Gastrocnemius medialis (tissue), 4 donors: ENCODE measurements around the gene USP14. TPM values are rescaled to one million over a fixed set of nuclear protein-coding genes. Genes with fewer than 3 reads are reported as not detected.

ENCODE experiments used
- ATAC-seq, 2 donors: fragments of 150-250 bp; one replicate each; pipeline ENCODE4 v1.9.1; 2016
- DNase-seq, 2 donors: peaks; one replicate each; pipeline ENCODE4 v3.0.0-alpha.2; 2019
- H3K27ac ChIP-seq, 4 donors: fragments of 200-600 bp; sonication (generic); 1 replicate in 1 of 4; 2 replicates in 3 of 4; pipeline ENCODE4 v1.5.1; 2016 to 2018; ENCODE audit warnings: mild to moderate bottlenecking in 2 of 4, moderate library complexity in 1 of 4
- H3K27me3 ChIP-seq, 3 donors: fragments of 200-600 bp; sonication (generic) in 2 of 3; 1 replicate in 1 of 3; 2 replicates in 2 of 3; pipeline versions ENCODE4 v1.5.1 to v1.6.0; 2016 to 2019; ENCODE audit warnings: mild to moderate bottlenecking in 1 of 3, moderate library complexity in 1 of 3
- H3K36me3 ChIP-seq, 2 donors: fragments of 200-600 bp; sonication (generic) in 1 of 2; one replicate each; pipeline ENCODE4 v1.5.1; 2017 to 2018
- H3K4me1 ChIP-seq, 2 donors: fragments of 200-600 bp; sonication (generic) in 1 of 2; one replicate each; pipeline ENCODE4 v1.5.1; 2016 to 2017; ENCODE audit warnings: mild to moderate bottlenecking in 2 of 2
- H3K4me3 ChIP-seq, 4 donors: fragments of 200-600 bp; sonication (generic) in 3 of 4; 1 replicate in 1 of 4; 2 replicates in 3 of 4; pipeline ENCODE4 v1.5.1; 2016 to 2019; ENCODE audit warnings: mild to moderate bottlenecking in 2 of 4
- H3K9me3 ChIP-seq, 3 donors: fragments of 200-600 bp; sonication (generic) in 2 of 3; 1 replicate in 1 of 3; 2 replicates in 2 of 3; pipeline ENCODE4 v1.5.1; 2016 to 2019
- CTCF ChIP-seq, 5 experiments: fragments of 450-650 bp in 3 of 5; fragments of 200-600 bp in 2 of 5; sonication (generic) in 2 of 5; IDR thresholded peaks in 4 of 5; conservative IDR thresholded peaks in 1 of 5; 1 replicate in 4 of 5; 2 replicates in 1 of 5; pipeline ENCODE4 v1.5.1; 2016 to 2019; ENCODE audit warnings: antibody characterized with exemption in 5 of 5, mild to moderate bottlenecking in 3 of 5, moderate library complexity in 3 of 5
- POLR2A ChIP-seq, 2 donors: fragments of 450-650 bp; IDR thresholded peaks; one replicate each; pipeline ENCODE4 v1.6.1; 2017; ENCODE audit warnings: antibody characterized with exemption in 2 of 2, mild to moderate bottlenecking in 2 of 2, moderate library complexity in 2 of 2
- in situ Hi-C, 4 donors: fragments of 200-750 bp; cut with MboI; loops; one replicate each; pipeline versions ENCODE4 v1.15.0 to v1.8.0; 2017; ENCODE audit warnings: low sequenced_read_pairs in 4 of 4
- intact Hi-C: fragments of 100-400 bp; cut with DNase I; formaldehyde crosslinking; loops from one replicate; pipeline ENCODE4 v1.15.1; 2023; ENCODE audit warnings: low total_unique reads
- total RNA-seq, 4 donors: library from RNA; depleted of rRNA; stranded (reverse); fragments of >200 nt; gene quantifications; one replicate each; pipeline versions ENCODE4 v1.1.0 to v1.2.3, GENCODE V29; 2016

The USP14 gene
- total RNA-seq, 4 donors from 2014 or later: 23.6 to 48.7 (median 42.2) TPM

GRCh38 chr18:215448-216010 is 57.2 kb downstream of the USP14 start:
- no peak for TF ChIP-seq CTCF (IDR thresholded peaks at IDR 0.05 in 4 of 5, conservative IDR thresholded peaks at IDR 0.05 in 1 of 5)
- no peak for TF ChIP-seq POLR2A (IDR thresholded peaks at IDR 0.05)
- Histone ChIP-seq H3K4me1 (no peaks in the 10 kb centered on the region), H3K36me3 (peaks cover 5 to 80% of the 10 kb centered on the region in 2 donors), H3K27ac (no peak overlapping the region), H3K9me3 (no peaks in the 10 kb centered on the region), H3K4me3 (no peak overlapping the region), H3K27me3 (no peaks in the 10 kb centered on the region)
- intact Hi-C loops (no loop called here), in situ Hi-C loops (no loop called here)
- DNase-seq: no peak
- ATAC-seq: no peak

GRCh38 chr18:217532-218336 is 59.4 kb downstream of the USP14 start:
- peaks cover 2 to 67% of the 10 kb centered on the region in 2 donors for H3K36me3 ChIP-seq
- in situ Hi-C loops: no loop called here
- H3K27me3 ChIP-seq: no peaks in the 10 kb centered on the region
- H3K4me1 ChIP-seq: no peaks in the 10 kb centered on the region
- H3K27ac ChIP-seq: no peak overlapping the region
- TF ChIP-seq CTCF (IDR thresholded peaks at IDR 0.05 in 4 of 5, conservative IDR thresholded peaks at IDR 0.05 in 1 of 5): no peak
- no peak for TF ChIP-seq POLR2A (IDR thresholded peaks at IDR 0.05)
- no peaks in the 10 kb centered on the region for H3K9me3 ChIP-seq
- no peak overlapping the region for H3K4me3 ChIP-seq
- DNase-seq (no peak), ATAC-seq (no peak)
- intact Hi-C loops: no loop called here

GRCh38 chr18:220708-221107 is 62.4 kb downstream of the USP14 start:
- H3K27me3 ChIP-seq: no peaks in the 10 kb centered on the region
- H3K4me1 ChIP-seq: no peaks in the 10 kb centered on the region
- DNase-seq (no peak), ATAC-seq (no peak)
- peaks cover 2 to 69% of the 10 kb centered on the region in 2 donors for H3K36me3 ChIP-seq
- H3K27ac ChIP-seq: no peak overlapping the region
- H3K9me3 ChIP-seq: no peaks in the 10 kb centered on the region
- intact Hi-C loops: no loop called here
- in situ Hi-C loops: no loop called here
- TF ChIP-seq CTCF (IDR thresholded peaks at IDR 0.05 in 4 of 5, conservative IDR thresholded peaks at IDR 0.05 in 1 of 5): no peak
- H3K4me3 ChIP-seq: no peak overlapping the region

- Histone ChIP-seq H3K9me3 (no peaks in the 10 kb centered on the region), H3K27ac (no peak overlapping the region), H3K36me3 (peaks cover 0 to 48% of the 10 kb centered on the region in 2 donors), H3K4me3 (no peak overlapping the region), H3K27me3 (no peaks in the 10 kb centered on the region), H3K4me1 (no peaks in the 10 kb centered on the region)
- in situ Hi-C loops: no loop called here
- no peak for DNase-seq
- no peak for TF ChIP-seq CTCF (IDR thresholded peaks at IDR 0.05 in 4 of 5, conservative IDR thresholded peaks at IDR 0.05 in 1 of 5)
- no peak for TF ChIP-seq POLR2A (IDR thresholded peaks at IDR 0.05)
- no peak for ATAC-seq
- intact Hi-C loops: loop anchor here (5.0 kb wide), 1 partner anchor 37 kb away; no protein-coding TSS in a partner anchor
Measured at GRCh38 chr18:225745-226144, 67.4 kb downstream of the USP14 start.
